Hippocampal formation (tissue), 2 donors: ENCODE measurements around the gene EGF.
"Not testable (repeated sequence)": the region's sequence is repeated elsewhere in the genome, so short reads cannot be mapped to it uniquely, and the experiment has no call there.

Experiments
- DNase-seq, 2 donors: peaks; one replicate each; lab custom pipeline; 2025; lab: John Stamatoyannopoulos, UW

EGF gene

GRCh38 chr4:109915385-109916026 lies 2.8 kb downstream of the EGF start:
- DNase-seq: no peak

- no peak for DNase-seq
Observed at GRCh38 chr4:109916027-109916409, 3.3 kb downstream of the EGF start.

- peak in 1 of 2 donors; percentile 12 for DNase-seq
Observed at GRCh38 chr4:109921384-109921808, 8.7 kb downstream of the EGF start.

GRCh38 chr4:109925396-109925795 lies 12.7 kb downstream of the EGF start:
- DNase-seq: no peak

- DNase-seq: no peak
Observed at GRCh38 chr4:109928327-109929045, 15.8 kb downstream of the EGF start.

GRCh38 chr4:109930464-109930863 lies 17.8 kb downstream of the EGF start:
- no peak for DNase-seq

GRCh38 chr4:109930872-109931271 lies 18.2 kb downstream of the EGF start:
- no peak for DNase-seq

- no peak for DNase-seq
Observed at GRCh38 chr4:109931318-109931717, 18.6 kb downstream of the EGF start.

- not testable (repeated sequence) for DNase-seq
Observed at GRCh38 chr4:109937352-109937751, 24.7 kb downstream of the EGF start.

GRCh38 chr4:109939190-109939589 lies 26.5 kb downstream of the EGF start:
- no peak for DNase-seq

GRCh38 chr4:109942292-109942926 lies 29.7 kb downstream of the EGF start:
- no peak for DNase-seq

GRCh38 chr4:109943745-109944144 lies 31.1 kb downstream of the EGF start:
- no peak for DNase-seq

- no peak for DNase-seq
Observed at GRCh38 chr4:109944591-109944990, 31.9 kb downstream of the EGF start.

GRCh38 chr4:109945056-109945455 lies 32.4 kb downstream of the EGF start:
- no peak for DNase-seq

- no peak for DNase-seq
Observed at GRCh38 chr4:109946120-109946519, 33.4 kb downstream of the EGF start.

- DNase-seq: no peak
Observed at GRCh38 chr4:109947457-109947856, 34.8 kb downstream of the EGF start.

GRCh38 chr4:109947918-109948317 lies 35.2 kb downstream of the EGF start:
- DNase-seq: no peak

- DNase-seq: not testable (repeated sequence)
Observed at GRCh38 chr4:109949099-109949718, 36.5 kb downstream of the EGF start.

- DNase-seq: no peak
Observed at GRCh38 chr4:109952612-109953011, 39.9 kb downstream of the EGF start.

GRCh38 chr4:109953556-109953955 lies 40.9 kb downstream of the EGF start:
- DNase-seq: no peak

- no peak for DNase-seq
Observed at GRCh38 chr4:109955146-109955545, 42.5 kb downstream of the EGF start.

GRCh38 chr4:109957227-109957626 lies 44.5 kb downstream of the EGF start:
- no peak for DNase-seq

GRCh38 chr4:109959195-109959594 lies 46.5 kb downstream of the EGF start:
- no peak for DNase-seq
